Neural cell (in vitro differentiated cells): ENCODE measurements around the gene TRIOBP. TPM values are rescaled to one million over a fixed set of nuclear protein-coding genes. Genes with fewer than 3 reads are reported as not detected.

Experiments used
- H2AFZ ChIP-seq: fragments of 200-600, 300-800 bp; sonication (generic), shearing (Covaris generic); 2 replicates; pipeline ENCODE4 v1.6.0; 2014; ENCODE audit warnings: low read depth, mild to moderate bottlenecking, antibody characterized with exemption, low read length, moderate library complexity
- H3F3A ChIP-seq: fragments of 200-600 bp; shearing (Covaris generic); 2 replicates; pipeline ENCODE4 v1.6.1; 2016; ENCODE audit warnings: mild to moderate bottlenecking, moderate library complexity, mixed read lengths, antibody characterized with exemption, low read length; ENCODE audit not compliant: insufficient read depth, poor library complexity, severe bottlenecking
- H3K27ac ChIP-seq: fragments of 200-600, 300-800 bp; sonication (generic), shearing (Covaris generic); 2 replicates; pipeline ENCODE4 v1.5.1; 2014; ENCODE audit warnings: mild to moderate bottlenecking, low read length, moderate library complexity
- H3K27me3 ChIP-seq: fragments of 300-800, 200-600 bp; sonication (generic), shearing (Covaris generic); 2 replicates; pipeline ENCODE4 v1.6.0; 2014; ENCODE audit warnings: mild to moderate bottlenecking, low read depth, low read length, moderate library complexity; ENCODE audit not compliant: insufficient read depth
- H3K36me3 ChIP-seq: fragments of 300-800, 200-600 bp; sonication (generic), shearing (Covaris generic); 2 replicates; pipeline ENCODE4 v1.5.1; 2014; ENCODE audit warnings: mild to moderate bottlenecking, antibody characterized with exemption, low read length, moderate library complexity; ENCODE audit not compliant: insufficient read depth
- H3K4me2 ChIP-seq: fragments of 300-800, 200-600 bp; sonication (generic), shearing (Covaris generic); 2 replicates; pipeline ENCODE4 v1.6.0; 2014; ENCODE audit warnings: mild to moderate bottlenecking, low read length
- H3K4me3 ChIP-seq: fragments of 300-800, 200-600 bp; sonication (generic), shearing (Covaris generic); 2 replicates; pipeline ENCODE4 v1.5.1; 2014; ENCODE audit warnings: mild to moderate bottlenecking, low read length, moderate library complexity
- H3K79me2 ChIP-seq: fragments of 200-600 bp; shearing (Covaris generic); replicated peaks from 2 replicates; pipeline ENCODE4 v1.6.0; 2014; ENCODE audit warnings: mild to moderate bottlenecking, low read length, moderate library complexity; ENCODE audit not compliant: insufficient read depth
- H3K9ac ChIP-seq: fragments of 300-800, 200-600 bp; sonication (generic), shearing (Covaris generic); 2 replicates; pipeline ENCODE4 v1.6.1; 2016; ENCODE audit warnings: mild to moderate bottlenecking, low read length, mixed read lengths
- H3K9me2 ChIP-seq: fragments of 200-600 bp; shearing (Covaris generic); 2 replicates; pipeline ENCODE4 v1.6.1; 2016; ENCODE audit warnings: mild to moderate bottlenecking, low read length, mixed read lengths; ENCODE audit not compliant: insufficient read depth
- H3K9me3 ChIP-seq: fragments of 200-600, 300-800 bp; sonication (generic), shearing (Covaris generic); 2 replicates; pipeline ENCODE4 v1.6.1; 2016; ENCODE audit warnings: mild to moderate bottlenecking, mixed run types, low read length, moderate library complexity, mixed read lengths
- H4K20me1 ChIP-seq: fragments of 200-600 bp; shearing (Covaris generic); 2 replicates; pipeline ENCODE4 v1.6.1; 2016; ENCODE audit warnings: mild to moderate bottlenecking, mixed run types; ENCODE audit not compliant: insufficient read depth
- CTCF ChIP-seq: fragments of 450-650 bp; IDR thresholded peaks from 2 replicates; pipeline ENCODE4 v1.5.1; 2014; ENCODE audit warnings: antibody characterized with exemption, mild to moderate bottlenecking, moderate library complexity; ENCODE audit not compliant: poor library complexity, severe bottlenecking
- EP300 ChIP-seq: fragments of 450-650 bp; conservative IDR thresholded peaks from 2 replicates; pipeline ENCODE4 v1.6.1; 2014; ENCODE audit warnings: antibody characterized with exemption, mild to moderate bottlenecking, moderate library complexity; ENCODE audit not compliant: poor library complexity, severe bottlenecking
- EZH2 ChIP-seq: fragments of 200-600, 300-800 bp; shearing (Covaris generic), sonication (generic); IDR thresholded peaks from 2 replicates; pipeline ENCODE4 v1.6.1; 2014; ENCODE audit warnings: antibody characterized with exemption, low read length, borderline replicate concordance, mild to moderate bottlenecking; ENCODE audit not compliant: insufficient read depth, poor library complexity, severe bottlenecking
- MXI1 ChIP-seq: fragments of 450-650 bp; conservative IDR thresholded peaks from 2 replicates; pipeline ENCODE4 v1.6.1; 2014; ENCODE audit warnings: antibody characterized with exemption, mild to moderate bottlenecking; ENCODE audit not compliant: poor library complexity, severe bottlenecking
- POLR2AphosphoS5 ChIP-seq: IDR thresholded peaks from 2 replicates; pipeline ENCODE4 v1.6.1; 2012
- RAD21 ChIP-seq: fragments of 450-650 bp; conservative IDR thresholded peaks from 2 replicates; pipeline ENCODE4 v1.6.1; 2014; ENCODE audit warnings: antibody characterized with exemption, mild to moderate bottlenecking, moderate library complexity
- REST ChIP-seq: IDR thresholded peaks from 2 replicates; pipeline ENCODE4 v1.6.1; 2012; ENCODE audit warnings: borderline replicate concordance
- SMC3 ChIP-seq: fragments of 450-650 bp; conservative IDR thresholded peaks from 2 replicates; pipeline ENCODE4 v1.6.1; 2014; ENCODE audit warnings: antibody characterized with exemption, mild to moderate bottlenecking, moderate library complexity; ENCODE audit not compliant: poor library complexity
- TAF1 ChIP-seq: IDR thresholded peaks from 2 replicates; pipeline ENCODE4 v1.6.1; 2012; ENCODE audit warnings: low read depth
- polyA minus RNA-seq: library from RNA; depleted of rRNA, polyadenylated mRNA; stranded (reverse); fragments of >200 nt; gene quantifications from 2 replicates; pipeline ENCODE4 v1.2.3, GENCODE V29; 2014
- polyA plus RNA-seq: library from polyadenylated mRNA; depleted of rRNA; stranded (reverse); fragments of >200 nt; gene quantifications from 2 replicates; pipeline ENCODE4 v1.2.3, GENCODE V29; 2014

The TRIOBP gene
- polyA plus RNA-seq, result 9.2 and 16.2 TPM in 2 replicates
- 17.5 and 18.2 TPM in 2 replicates for polyA minus RNA-seq

- Histone ChIP-seq H2AFZ (peak within 1 kb of the TSS; percentile 92), H3K4me3 (peak within 1 kb of the TSS; percentile 92), H3F3A (no peaks in the 10 kb centered on the region), H3K9me2 (no peaks in the 10 kb centered on the region), H3K27me3 (no peaks in the 10 kb centered on the region), H3K79me2 (peaks cover 12% of the 10 kb centered on the region), H3K4me2 (peak within 1 kb of the TSS; percentile 98), H3K9ac (peak within 1 kb of the TSS; percentile 90), H4K20me1 (no peaks in the 10 kb centered on the region), H3K27ac (peak within 1 kb of the TSS; percentile 89), H3K9me3 (no peaks in the 10 kb centered on the region), H3K36me3 (peaks cover 5% of the 10 kb centered on the region)
- TF ChIP-seq MXI1 (peak; percentile 64), TAF1 (peak; percentile 52), EP300 (no peak), RAD21 (peak; percentile 59), EZH2 (no peak), POLR2AphosphoS5 (peak; percentile 86), CTCF (peak; percentile 80), SMC3 (peak; percentile 69), REST (peak; percentile 85)
Observed at GRCh38 chr22:37696657-37697537, at the start of gene TRIOBP. TSS of gene TRIOBP (plus strand) at chr22:37697048. CDS start at chr22:37701366, 4,318 bp downstream.

- Histone ChIP-seq H3F3A (no peaks in the 10 kb centered on the region), H3K4me3 (no peak overlapping the region), H3K79me2 (no peaks in the 10 kb centered on the region), H4K20me1 (no peaks in the 10 kb centered on the region), H3K27ac (no peak overlapping the region), H3K36me3 (no peaks in the 10 kb centered on the region), H3K4me2 (no peak overlapping the region), H2AFZ (no peak overlapping the region), H3K27me3 (no peaks in the 10 kb centered on the region), H3K9me3 (no peaks in the 10 kb centered on the region), H3K9me2 (no peaks in the 10 kb centered on the region), H3K9ac (no peak overlapping the region)
- TF ChIP-seq CTCF, result no peak
- no peak for TF ChIP-seq REST
- TF ChIP-seq EP300, result no peak
- no peak for TF ChIP-seq MXI1
- no peak for TF ChIP-seq POLR2AphosphoS5
- no peak for TF ChIP-seq EZH2
- no peak for TF ChIP-seq SMC3
- TF ChIP-seq RAD21, result no peak
- TF ChIP-seq TAF1, result no peak
Observed at GRCh38 chr22:37647317-37647716, 49.5 kb upstream of the TRIOBP start.
